ENCODE data around the gene FOXN1.
"Not testable (repeated sequence)": the region's sequence is repeated elsewhere in the genome, so short reads cannot be mapped to it uniquely, and the experiment has no call there.

Gene FOXN1

DNA sequence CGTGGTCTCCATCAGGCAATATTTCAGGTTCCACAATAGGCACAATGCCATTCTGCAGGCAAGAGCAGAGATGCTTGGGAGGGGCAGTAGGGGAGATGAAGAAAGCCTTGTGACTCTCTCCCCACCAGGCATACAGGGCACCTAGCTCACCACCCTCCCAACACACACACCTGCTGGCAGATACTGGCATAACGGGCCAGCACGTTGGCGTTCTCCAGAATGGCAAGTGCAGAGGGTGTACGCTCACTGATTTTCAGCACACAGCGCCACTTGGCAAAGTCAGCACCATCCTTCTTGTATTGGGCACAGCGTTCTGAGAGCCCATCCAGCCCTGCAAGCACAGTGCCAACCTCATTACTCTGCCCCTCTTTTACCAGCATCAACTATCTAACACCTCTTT, 68.4 kb downstream of the FOXN1 start:
- no peak for DNase-seq

DNA sequence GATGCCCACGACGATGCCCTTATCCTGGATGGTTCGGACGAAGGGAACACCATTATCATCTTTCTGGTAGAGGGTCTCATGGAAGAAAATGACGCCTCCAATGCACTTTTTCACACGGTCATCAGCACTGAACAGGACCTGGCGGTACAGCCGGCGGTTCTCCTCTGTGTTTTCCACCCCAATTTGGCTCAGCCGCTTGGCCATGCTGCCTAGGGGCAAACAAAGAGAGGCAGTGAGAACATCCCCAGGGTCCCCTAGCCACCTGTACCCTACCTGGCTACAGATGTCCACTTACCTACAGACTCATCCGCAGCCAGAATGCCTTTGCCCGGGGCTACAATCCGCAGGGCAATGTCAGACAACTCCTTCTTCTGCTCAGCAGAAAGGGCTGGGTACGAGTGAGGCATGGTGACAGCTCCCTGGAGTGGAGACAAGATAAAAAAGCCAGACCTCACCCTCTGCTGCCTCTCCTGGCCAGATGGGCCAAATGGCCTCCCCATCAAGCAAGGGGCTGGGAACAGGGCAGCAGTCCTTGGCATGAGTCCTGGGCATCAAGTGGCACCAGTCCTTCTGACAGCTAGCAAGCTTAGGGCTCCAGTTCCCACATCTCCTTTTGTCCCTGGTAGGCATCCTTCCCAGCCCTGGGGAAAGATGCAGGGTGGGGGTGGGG, 69.1 kb downstream of the FOXN1 start:
- DNase-seq = no peak

DNA sequence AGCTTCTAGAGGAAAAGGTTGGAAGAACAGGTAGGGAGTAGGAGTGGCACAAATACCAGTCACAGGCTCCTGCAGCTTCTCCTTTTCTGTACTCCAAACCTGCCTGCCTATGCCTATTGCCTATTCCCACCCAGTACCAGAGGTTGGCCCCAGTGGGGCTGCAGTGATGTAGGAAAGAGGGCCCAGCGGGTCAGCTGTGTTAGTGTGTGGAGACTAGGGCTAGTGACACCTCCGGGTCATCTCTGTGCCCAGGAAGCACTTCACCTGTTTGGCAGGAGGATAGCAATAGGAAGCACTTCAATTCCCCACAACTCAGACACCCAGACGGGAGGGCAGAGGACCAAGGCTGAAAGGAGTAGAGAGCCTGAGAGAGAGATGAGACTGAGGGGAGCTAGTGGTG, 69.9 kb downstream of the FOXN1 start:
- DNase-seq = not testable (repeated sequence)

DNA sequence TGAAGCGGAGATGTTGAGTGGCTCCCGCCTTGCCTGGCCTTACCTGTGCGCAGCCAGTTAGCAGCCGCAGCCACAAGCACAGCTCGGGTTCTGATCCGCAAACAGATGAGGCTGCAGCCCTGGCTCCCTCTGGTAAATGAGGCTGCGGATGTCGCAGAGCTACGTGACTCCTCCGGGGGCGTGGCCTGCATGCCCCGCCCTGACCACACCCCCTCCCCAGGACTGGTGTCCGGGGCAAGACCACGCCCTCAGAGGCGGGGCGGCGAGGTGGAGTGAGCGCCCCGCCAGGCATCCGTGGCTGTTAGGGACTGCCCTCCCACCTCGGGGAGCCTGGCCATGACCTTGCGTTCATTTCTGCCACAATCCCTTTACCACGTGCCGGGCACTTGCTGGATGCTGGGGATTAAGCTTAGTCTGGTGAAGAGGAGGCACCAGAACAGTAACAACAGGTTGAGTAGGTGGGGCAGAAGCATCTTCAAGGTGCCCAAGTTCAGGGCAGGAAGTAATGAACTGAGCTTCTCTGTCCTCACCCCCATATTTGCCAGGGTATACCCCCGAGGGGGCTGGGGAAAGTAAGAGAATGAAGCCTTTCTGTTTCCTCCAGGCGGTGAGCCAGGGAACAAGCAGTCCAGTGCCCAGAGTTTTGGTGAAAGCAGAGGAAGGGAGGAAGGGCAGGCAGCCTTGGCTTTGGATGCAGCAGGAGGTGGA, 70.8 kb downstream of the FOXN1 start, which contains the start of gene ALDOC:
Gene ALDOC, minus strand, starts transcription at position 138 of the 708 bp plus-strand sequence. CDS start 1,363 bp downstream, outside the sequence.
- DNase-seq = peak; percentile 93

DNA sequence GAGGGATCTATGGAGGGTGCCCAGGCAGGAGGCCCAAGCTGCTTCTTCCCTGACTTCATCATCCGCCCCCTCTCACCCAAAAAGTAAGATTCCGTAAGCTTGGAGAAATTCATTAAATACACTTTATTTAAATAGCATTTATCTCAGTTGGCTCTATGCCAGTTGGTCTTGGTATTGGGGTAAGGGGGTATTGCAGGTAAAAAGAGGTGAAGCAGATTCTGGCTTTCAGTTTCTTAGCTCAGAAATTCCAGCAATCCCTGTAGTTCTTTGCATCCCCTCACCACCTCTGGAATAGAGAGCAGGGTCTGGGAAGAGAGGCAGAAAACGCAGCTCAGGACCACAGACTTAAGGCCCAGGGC, 71.3 kb downstream of the FOXN1 start:
- DNase-seq = no peak

DNA sequence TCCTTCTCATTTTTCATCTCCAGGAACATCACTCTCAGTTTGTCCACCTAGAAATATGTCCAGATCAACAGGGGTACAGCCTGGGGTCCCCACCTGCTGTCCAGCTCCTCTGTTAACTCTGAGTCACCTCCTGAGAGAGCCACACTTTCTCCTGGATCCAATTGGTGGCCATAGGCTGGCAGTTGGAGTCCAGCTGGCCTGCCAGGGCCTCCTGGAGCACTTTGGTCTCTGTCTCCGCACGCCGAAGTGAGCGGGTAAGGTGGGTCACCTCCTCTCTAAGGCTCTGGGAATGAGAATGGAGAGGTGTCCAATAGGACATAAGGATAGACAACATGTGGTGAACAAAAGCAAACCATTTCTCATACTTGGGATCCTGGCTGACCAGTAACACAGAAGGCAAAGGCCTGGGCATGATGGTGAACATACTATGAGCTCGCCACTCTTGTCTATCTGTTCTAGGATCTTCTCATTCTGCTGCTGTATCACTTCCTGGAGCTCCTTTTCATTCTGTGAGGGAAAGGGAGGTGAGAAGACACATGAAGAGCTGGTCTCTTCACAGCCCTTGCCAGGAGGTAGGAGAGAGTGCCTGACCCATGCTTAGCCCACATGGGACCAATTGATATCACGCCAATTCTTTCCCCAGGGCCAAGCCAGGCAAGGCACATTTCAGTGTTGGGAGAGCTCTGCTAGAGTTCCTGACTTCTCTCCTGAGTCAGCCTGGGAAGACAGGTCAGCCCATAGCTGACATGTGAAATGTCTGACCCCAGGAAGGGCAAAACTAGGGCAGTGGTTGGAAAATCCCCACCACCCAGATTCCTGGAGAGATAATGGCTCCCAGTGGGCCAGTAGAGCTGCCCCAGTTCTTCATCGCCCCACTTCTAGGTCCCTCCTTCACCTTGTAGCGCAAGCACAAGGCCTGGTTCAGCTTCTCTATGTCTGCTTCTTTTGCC, 72.4 kb downstream of the FOXN1 start:
- DNase-seq = no peak

DNA sequence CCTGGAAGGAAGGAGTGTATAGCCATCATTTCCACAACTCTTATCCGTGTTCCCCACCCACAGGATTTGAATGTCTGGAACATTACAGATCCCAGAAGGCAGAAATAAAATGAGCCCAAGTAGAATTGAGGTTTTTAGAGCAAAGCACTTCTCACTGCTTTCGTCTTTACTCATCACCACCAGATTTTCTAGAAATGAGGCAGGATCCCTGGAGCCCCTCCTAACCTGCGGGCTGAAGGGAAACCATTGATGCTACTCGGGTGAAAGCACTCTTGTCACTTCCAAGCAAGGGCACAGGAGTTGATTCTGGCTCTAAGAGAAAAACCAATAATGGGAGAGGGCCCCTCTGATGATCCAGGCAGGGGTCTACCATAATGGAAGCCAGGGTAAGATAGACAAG, 73.4 kb downstream of the FOXN1 start:
- no peak for DNase-seq

DNA sequence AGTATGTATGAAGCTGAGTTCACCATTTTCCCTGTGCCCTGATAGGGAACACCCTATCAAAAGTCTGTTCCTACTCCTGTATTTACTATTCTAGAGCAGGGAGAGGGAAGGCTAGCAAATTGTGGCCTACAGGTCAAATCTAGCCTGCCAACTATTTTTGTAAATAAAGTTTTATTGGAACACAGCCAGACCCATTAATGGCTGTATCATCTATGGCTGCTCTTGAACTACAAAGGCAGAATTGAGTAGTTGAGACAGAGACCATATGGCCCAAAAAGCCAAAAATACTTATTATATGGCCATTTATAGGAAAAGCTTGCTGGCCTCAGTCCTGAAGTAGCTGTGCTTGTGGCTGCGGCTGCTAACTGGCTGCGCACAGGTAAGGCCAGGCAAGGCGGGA, 74.8 kb downstream of the FOXN1 start:
- DNase-seq = no peak

DNA sequence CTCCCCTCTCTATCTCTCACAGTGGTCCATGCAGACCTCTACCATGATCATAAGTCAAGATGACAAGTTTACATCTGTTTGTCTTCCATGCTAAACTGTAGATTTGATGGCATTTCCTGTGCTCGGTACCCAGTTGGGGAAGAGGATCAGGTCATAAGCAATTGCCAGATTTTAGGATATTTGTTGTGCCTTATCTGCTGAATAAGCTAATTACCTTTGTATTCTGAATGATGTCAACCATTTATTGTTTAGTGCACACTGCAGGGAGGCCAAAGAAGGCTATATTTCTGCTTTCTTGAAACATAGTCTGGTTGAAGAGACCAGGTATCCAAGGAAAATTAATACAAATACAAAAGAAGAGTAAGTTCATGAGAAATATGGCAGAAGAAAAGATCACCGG, 76.4 kb downstream of the FOXN1 start:
- no peak for DNase-seq

DNA sequence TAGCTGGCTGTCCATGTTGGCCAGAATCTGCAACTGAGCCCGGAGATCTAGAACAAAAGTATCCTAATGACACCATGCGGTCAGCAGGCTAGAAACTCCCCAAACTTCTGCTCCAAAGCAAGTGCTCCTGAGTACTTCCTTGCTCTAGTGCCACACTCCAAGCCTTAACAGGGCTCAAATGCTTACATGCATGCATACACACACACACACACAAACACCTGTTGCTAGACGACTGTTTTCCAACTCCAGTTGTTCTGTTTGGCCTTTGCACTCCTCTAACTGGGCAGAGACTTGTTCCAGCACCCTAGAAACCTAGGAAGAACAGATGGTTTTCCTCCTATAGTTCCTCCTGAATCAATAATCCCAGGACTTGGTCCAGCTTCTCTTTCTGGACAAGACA, 78.3 kb downstream of the FOXN1 start:
- no peak for DNase-seq

DNA sequence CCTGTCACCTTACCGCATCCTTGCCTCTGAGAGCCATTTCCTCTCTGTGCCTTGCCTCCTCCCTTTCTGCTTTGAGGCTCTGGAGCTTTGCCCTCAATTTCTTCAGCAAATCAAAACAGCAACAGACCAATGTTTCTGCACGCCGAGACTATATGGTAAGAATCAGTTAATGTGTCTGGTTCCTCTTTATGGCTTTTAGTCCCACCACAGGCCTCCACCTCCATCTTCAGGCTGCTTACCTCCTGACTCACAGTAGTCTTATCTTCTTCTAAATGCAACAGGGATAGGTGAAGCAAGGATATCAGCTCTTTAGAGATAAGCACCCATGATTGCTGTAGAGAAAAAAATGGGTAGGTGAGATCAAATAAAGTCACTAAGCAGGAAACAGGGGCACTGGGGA, 79.7 kb downstream of the FOXN1 start:
- DNase-seq = no peak

All from fibroblast of skin of scalp (primary cell).